Measurements from ENCODE around the gene WDCP.

DNA sequence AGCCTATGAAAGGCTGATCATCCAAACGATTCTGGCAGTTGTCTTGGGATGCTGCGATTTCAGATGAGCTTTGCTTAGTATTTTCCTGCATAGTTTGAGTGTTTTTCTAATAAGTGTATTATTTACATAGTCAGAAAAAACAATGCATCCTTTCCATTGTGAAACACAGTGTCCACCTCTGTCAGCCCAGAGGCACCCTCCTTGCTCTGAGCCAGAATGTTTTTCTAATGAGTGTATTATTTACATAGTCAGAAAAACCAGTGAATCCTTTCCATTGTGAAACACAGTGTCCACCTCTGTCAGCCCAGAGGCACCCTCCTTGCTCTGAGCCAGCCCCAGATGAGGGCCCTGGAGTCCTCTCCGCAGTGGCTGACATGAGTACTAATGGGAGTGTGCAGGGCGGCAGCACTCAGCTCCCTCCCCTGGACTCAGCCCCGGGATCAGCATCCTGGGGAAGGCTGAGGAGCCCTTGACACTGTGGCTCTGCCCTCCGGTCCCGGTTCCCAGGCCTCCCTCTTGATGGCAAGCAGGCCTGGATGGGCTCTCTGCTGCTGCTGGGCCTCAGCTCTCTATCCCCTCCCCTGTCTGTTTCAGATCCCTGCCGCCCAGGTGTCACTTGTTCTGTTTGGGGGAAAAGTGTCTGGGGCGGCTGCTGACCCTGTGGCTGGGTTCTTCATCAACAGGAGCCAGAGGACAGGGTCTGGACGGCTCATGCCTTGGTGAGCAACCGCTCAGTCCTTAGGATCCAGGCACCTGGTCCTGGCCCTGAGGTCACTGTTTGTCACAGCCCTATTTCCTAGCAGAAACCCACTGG, 31.4 kb downstream of the WDCP start:
- TF ChIP-seq, protein P1, sequence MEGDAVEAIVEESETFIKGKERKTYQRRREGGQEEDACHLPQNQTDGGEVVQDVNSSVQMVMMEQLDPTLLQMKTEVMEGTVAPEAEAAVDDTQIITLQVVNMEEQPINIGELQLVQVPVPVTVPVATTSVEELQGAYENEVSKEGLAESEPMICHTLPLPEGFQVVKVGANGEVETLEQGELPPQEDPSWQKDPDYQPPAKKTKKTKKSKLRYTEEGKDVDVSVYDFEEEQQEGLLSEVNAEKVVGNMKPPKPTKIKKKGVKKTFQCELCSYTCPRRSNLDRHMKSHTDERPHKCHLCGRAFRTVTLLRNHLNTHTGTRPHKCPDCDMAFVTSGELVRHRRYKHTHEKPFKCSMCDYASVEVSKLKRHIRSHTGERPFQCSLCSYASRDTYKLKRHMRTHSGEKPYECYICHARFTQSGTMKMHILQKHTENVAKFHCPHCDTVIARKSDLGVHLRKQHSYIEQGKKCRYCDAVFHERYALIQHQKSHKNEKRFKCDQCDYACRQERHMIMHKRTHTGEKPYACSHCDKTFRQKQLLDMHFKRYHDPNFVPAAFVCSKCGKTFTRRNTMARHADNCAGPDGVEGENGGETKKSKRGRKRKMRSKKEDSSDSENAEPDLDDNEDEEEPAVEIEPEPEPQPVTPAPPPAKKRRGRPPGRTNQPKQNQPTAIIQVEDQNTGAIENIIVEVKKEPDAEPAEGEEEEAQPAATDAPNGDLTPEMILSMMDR (IDR thresholded peaks at IDR 0.05): no peak
- TF ChIP-seq EZH2 (IDR thresholded peaks at IDR 0.05): no peak
- no peak for TF ChIP-seq EZH2phosphoT487 (IDR thresholded peaks at IDR 0.05)
